MM.1S (cell line): Measurements from ENCODE around the gene NEU4.

Experiments used
- DNase-seq: peaks from one replicate; pipeline ENCODE4 v3.0.0-alpha.2; 2015
- H2AFZ ChIP-seq: fragments of 300-600 bp; sonication (generic); 2 replicates; pipeline ENCODE4 v1.6.0; 2016; ENCODE audit warnings: antibody characterized with exemption, low read length
- H3F3A ChIP-seq: fragments of 300-600 bp; sonication (generic); 2 replicates; pipeline ENCODE4 v1.6.1; 2016; ENCODE audit warnings: mild to moderate bottlenecking, antibody characterized with exemption, low read length, moderate library complexity, mixed read lengths; ENCODE audit not compliant: insufficient read depth
- H3K27ac ChIP-seq: fragments of 300-600 bp; sonication (generic); 2 replicates; pipeline ENCODE4 v1.5.1; 2016; ENCODE audit warnings: mild to moderate bottlenecking, low read length
- H3K27me3 ChIP-seq: fragments of 300-600 bp; sonication (generic); replicated peaks from 2 replicates; pipeline ENCODE4 v1.6.0; 2016; ENCODE audit warnings: low read length; ENCODE audit not compliant: insufficient read depth
- H3K36me3 ChIP-seq: fragments of 300-600 bp; sonication (generic); replicated peaks from 2 replicates; pipeline ENCODE4 v1.6.1; 2016; ENCODE audit warnings: mild to moderate bottlenecking, low read length, mixed read lengths; ENCODE audit not compliant: insufficient read depth
- H3K4me1 ChIP-seq: fragments of 300-600 bp; sonication (generic); 2 replicates; pipeline ENCODE4 v1.6.1; 2016; ENCODE audit warnings: low read length, mixed read lengths
- H3K4me2 ChIP-seq: fragments of 300-600 bp; sonication (generic); 2 replicates; pipeline ENCODE4 v1.6.0; 2016; ENCODE audit warnings: low read depth, low read length
- H3K4me3 ChIP-seq: fragments of 300-600 bp; sonication (generic); 2 replicates; pipeline ENCODE4 v1.5.1; 2016; ENCODE audit warnings: low read length, mixed read lengths
- H3K79me2 ChIP-seq: fragments of 300-600 bp; sonication (generic); 2 replicates; pipeline ENCODE4 v1.6.1; 2016; ENCODE audit warnings: mixed run types, low read length, mixed read lengths
- H3K9ac ChIP-seq: fragments of 300-600 bp; sonication (generic); 2 replicates; pipeline ENCODE4 v1.6.1; 2016; ENCODE audit warnings: low read length, mixed read lengths
- H3K9me2 ChIP-seq: fragments of 300-600 bp; sonication (generic); replicated peaks from 2 replicates; pipeline ENCODE4 v1.6.1; 2016; ENCODE audit warnings: mild to moderate bottlenecking, low read length, mixed read lengths; ENCODE audit not compliant: insufficient read depth
- H3K9me3 ChIP-seq: fragments of 300-600 bp; sonication (generic); replicated peaks from 2 replicates; pipeline ENCODE4 v1.6.1; 2016; ENCODE audit warnings: mild to moderate bottlenecking, low read length, mixed read lengths; ENCODE audit not compliant: insufficient read depth
- H4K20me1 ChIP-seq: fragments of 300-600 bp; sonication (generic); 2 replicates; pipeline ENCODE4 v1.6.1; 2016; ENCODE audit warnings: mild to moderate bottlenecking, low read length, moderate library complexity, mixed read lengths; ENCODE audit not compliant: insufficient read depth
- CTCF ChIP-seq: fragments of 300-600 bp; sonication (generic); IDR thresholded peaks from 2 replicates; pipeline ENCODE4 v1.5.1; 2016; ENCODE audit warnings: antibody characterized with exemption, low read length, mixed read lengths
- EZH2 ChIP-seq: fragments of 300-600 bp; sonication (generic); optimal IDR thresholded peaks from 2 replicates; pipeline ENCODE3; 2017; ENCODE audit warnings: low read depth, mild to moderate bottlenecking, antibody characterized with exemption, low read length, mixed read lengths
- EZH2phosphoT487 ChIP-seq: fragments of 300-600 bp; sonication (generic); IDR thresholded peaks from 2 replicates; pipeline ENCODE4 v1.6.1; 2018; ENCODE audit warnings: antibody characterized with exemption, low read length

NEU4 gene

GRCh38 chr2:241809383-241810306, 652 bp downstream of the NEU4 start:
- TF ChIP-seq EZH2 (no peak), EZH2phosphoT487 (no peak), CTCF (no peak)
- Histone ChIP-seq H3K27me3 (peaks cover 56% of the 10 kb centered on the region), H2AFZ (no peak overlapping the region), H3F3A (no peaks in the 10 kb centered on the region), H3K79me2 (no peaks in the 10 kb centered on the region), H3K9me3 (no peaks in the 10 kb centered on the region), H3K27ac (no peak overlapping the region), H4K20me1 (no peaks in the 10 kb centered on the region), H3K9me2 (no peaks in the 10 kb centered on the region), H3K4me2 (no peak overlapping the region), H3K4me1 (no peaks in the 10 kb centered on the region), H3K9ac (no peak overlapping the region), H3K36me3 (no peaks in the 10 kb centered on the region), H3K4me3 (no peak overlapping the region)
- no peak for DNase-seq

- no peaks in the 10 kb centered on the region for H3K36me3 ChIP-seq
- H3K27ac ChIP-seq: no peak overlapping the region
- H3K9me2 ChIP-seq: no peaks in the 10 kb centered on the region
- H2AFZ ChIP-seq: no peak overlapping the region
- no peaks in the 10 kb centered on the region for H3K9me3 ChIP-seq
- H4K20me1 ChIP-seq: no peaks in the 10 kb centered on the region
- TF ChIP-seq EZH2: no peak
- TF ChIP-seq EZH2phosphoT487: no peak
- TF ChIP-seq CTCF: no peak
- H3K4me2 ChIP-seq: no peak overlapping the region
- H3K79me2 ChIP-seq: no peaks in the 10 kb centered on the region
- H3K4me3 ChIP-seq: no peak overlapping the region
- H3K27me3 ChIP-seq: peaks cover 63% of the 10 kb centered on the region
- no peaks in the 10 kb centered on the region for H3F3A ChIP-seq
- H3K9ac ChIP-seq: no peak overlapping the region
- no peaks in the 10 kb centered on the region for H3K4me1 ChIP-seq
- DNase-seq: no peak
Observed at GRCh38 chr2:241810307-241811200, 1.6 kb downstream of the NEU4 start.

- Histone ChIP-seq H3K4me3 (no peak overlapping the region), H3K9me2 (no peaks in the 10 kb centered on the region), H3K36me3 (no peaks in the 10 kb centered on the region), H3K9ac (no peak overlapping the region), H3K4me2 (no peak overlapping the region), H3F3A (no peaks in the 10 kb centered on the region), H2AFZ (no peak overlapping the region), H3K79me2 (no peaks in the 10 kb centered on the region), H3K27me3 (peaks cover 71% of the 10 kb centered on the region), H3K4me1 (no peaks in the 10 kb centered on the region), H4K20me1 (no peaks in the 10 kb centered on the region), H3K27ac (no peak overlapping the region), H3K9me3 (no peaks in the 10 kb centered on the region)
- TF ChIP-seq EZH2 (no peak), EZH2phosphoT487 (no peak), CTCF (no peak)
- no peak for DNase-seq
Observed at GRCh38 chr2:241811201-241811951, 2.4 kb downstream of the NEU4 start.
